T-cell (primary cell): ENCODE measurements around the gene PLCB1. TPM values are rescaled to one million over a fixed set of nuclear protein-coding genes. Genes with fewer than 3 reads are reported as not detected.
A peak's percentile ranks its signal among the peaks of the same experiment; 100 is the strongest.

ENCODE experiments used
- ATAC-seq, 4 experiments: fragments of 200-7000 bp in 3 of 4; fragments of 150-1000 bp in 1 of 4; cut with Tn5 transposase; replicated peaks in 1 of 4; 1 replicate in 3 of 4; 2 replicates in 1 of 4; pipeline ENCODE4 v1.10.0; 2021; ENCODE audit warnings: moderate library complexity in 3 of 4, mild to moderate bottlenecking in 2 of 4, moderate number of reproducible peaks in 1 of 4
- CTCF ChIA-PET, 2 donors: fragments of 300-600 bp; sonication (Branson Sonifier 250); formaldehyde crosslinking; loops; one replicate each; lab custom pipeline; 2022; ENCODE audit warnings: antibody characterized with exemption in 2 of 2; lab: Charles Lee
- POLR2A ChIA-PET, 2 donors: fragments of 300-600 bp; sonication (Branson Sonifier 250); formaldehyde crosslinking; loops; one replicate each; lab custom pipeline; 2022; ENCODE audit warnings: antibody characterized with exemption in 2 of 2; lab: Charles Lee
- DNase-seq, 35 experiments: peaks; one replicate each; pipeline versions ENCODE4 v3.0.0 to v3.0.0-alpha.2; 2013 to 2023
- H3K27ac ChIP-seq: one replicate; pipeline ENCODE4 v1.5.1; 2013; ENCODE audit warnings: low read length
- H3K27me3 ChIP-seq, 2 experiments: replicated peaks in 1 of 2; 1 replicate in 1 of 2; 2 replicates in 1 of 2; pipeline versions ENCODE4 v1.6.1 to v1.7.0; 2013; ENCODE audit warnings: low read length in 1 of 2, mixed read lengths in 1 of 2; ENCODE audit not compliant: control insufficient read depth in 2 of 2, insufficient read depth in 2 of 2; ENCODE audit errors: extremely low read depth in 1 of 2
- H3K36me3 ChIP-seq, 2 donors: 1 replicate in 1 of 2; 2 replicates in 1 of 2; pipeline versions ENCODE4 v1.6.1 to v1.7.0; 2013; ENCODE audit warnings: low read length in 1 of 2; ENCODE audit not compliant: control insufficient read depth in 2 of 2, insufficient read depth in 1 of 2; ENCODE audit errors: extremely low read depth in 1 of 2
- H3K4me1 ChIP-seq, 2 experiments: 1 replicate in 1 of 2; 2 replicates in 1 of 2; pipeline versions ENCODE4 v1.6.1 to v1.7.0; 2013; ENCODE audit warnings: low read length in 2 of 2, mixed read lengths in 1 of 2; ENCODE audit not compliant: insufficient read depth in 2 of 2, control insufficient read depth in 1 of 2; ENCODE audit errors: extremely low read depth in 1 of 2
- H3K4me3 ChIP-seq, 2 donors: 1 replicate in 1 of 2; 2 replicates in 1 of 2; pipeline versions ENCODE4 v1.5.1 to v1.7.0; 2013; ENCODE audit warnings: mild to moderate bottlenecking in 2 of 2, low read length in 1 of 2, moderate library complexity in 1 of 2; ENCODE audit not compliant: control insufficient read depth in 1 of 2; ENCODE audit errors: extremely low read depth in 1 of 2
- H3K9me3 ChIP-seq: 2 replicates; pipeline ENCODE4 v1.7.0; 2013
- H3K27ac Mint-ChIP-seq, 2 donors: one replicate each; pipeline ENCODE4 v1.8.0; 2020 to 2021; ENCODE audit warnings: mild to moderate bottlenecking in 2 of 2, mixed read lengths in 2 of 2
- H3K27me3 Mint-ChIP-seq, 2 donors: one replicate each; pipeline ENCODE4 v1.8.0; 2021 to 2022; ENCODE audit warnings: mixed read lengths in 2 of 2
- H3K36me3 Mint-ChIP-seq: one replicate; pipeline ENCODE4 v1.8.0; 2021; ENCODE audit warnings: mixed read lengths
- H3K4me1 Mint-ChIP-seq, 3 donors: one replicate each; pipeline ENCODE4 v1.8.0; 2020 to 2022; ENCODE audit warnings: mixed read lengths in 3 of 3, mild to moderate bottlenecking in 1 of 3
- H3K4me3 Mint-ChIP-seq, 3 donors: one replicate each; pipeline ENCODE4 v1.8.0; 2020 to 2022; ENCODE audit warnings: mild to moderate bottlenecking in 3 of 3, mixed read lengths in 3 of 3, moderate library complexity in 3 of 3
- H3K9me3 Mint-ChIP-seq, 3 donors: one replicate each; pipeline ENCODE4 v1.8.0; 2020 to 2022; ENCODE audit warnings: mixed read lengths in 3 of 3
- WGBS: methylation state at CpG from one replicate; pipeline ENCODE4 v1.1.5; 2013; ENCODE audit warnings: missing lambda C conversion rate; ENCODE audit not compliant: insufficient coverage; 5-methylcytosine and 5-hydroxymethylcytosine counted together
- total RNA-seq, 35 experiments: library from RNA in 6 of 35; stranded (reverse) in 6 of 35; fragments of 120-200 nt in 1 of 35; gene quantifications; one replicate each; pipeline versions ENCODE4 v1.2.1 to v1.2.4 and lab custom pipeline; 2013 to 2026

PLCB1 gene
- total RNA-seq, 5 donors from 2014 or later (not counting 1 experiment from before 2014, with no cell fraction given): 3.3 to 15.1 (median 7.4) TPM

DNA sequence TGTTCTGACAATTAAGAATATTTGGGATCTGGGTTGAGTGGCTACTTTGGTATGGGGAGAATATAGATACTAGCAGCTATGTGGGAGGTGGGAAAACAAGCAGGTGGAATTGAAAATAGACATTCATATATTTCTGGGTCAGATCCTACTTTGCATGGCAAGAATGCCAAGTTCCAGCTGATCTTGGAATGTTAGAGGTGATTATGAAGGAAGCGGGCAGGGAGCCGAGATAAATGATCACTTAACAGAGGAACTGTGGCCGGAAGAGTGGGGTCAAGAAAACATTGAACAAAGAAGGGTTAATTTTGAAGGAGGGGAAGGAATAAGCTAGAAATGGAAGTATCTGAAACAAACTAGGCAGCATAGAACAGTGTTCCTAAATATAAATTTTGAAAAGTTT, 15.4 kb downstream of the PLCB1 start:
- no peak overlapping the region for H3K27ac ChIP-seq
- no peaks in the 10 kb centered on the region for H3K36me3 Mint-ChIP-seq
- H3K4me3 Mint-ChIP-seq: no peak overlapping the region
- H3K4me1 Mint-ChIP-seq: peaks cover 30 to 51% (median 31%) of the 10 kb centered on the region in 3 donors
- DNase-seq (no peak), ATAC-seq (no peak)
- H3K9me3 ChIP-seq: no peaks in the 10 kb centered on the region
- H3K27ac Mint-ChIP-seq: no peak overlapping the region
- no peaks in the 10 kb centered on the region for H3K27me3 Mint-ChIP-seq
- CTCF ChIA-PET: interaction anchor here (0.6 to 1.6 kb wide), 4 partner anchors 13 to 574 kb away, joined by 3 to 6 read pairs (median 4); no protein-coding TSS in a partner anchor
- POLR2A ChIA-PET: interaction anchor here in 1 of 2 donors (0.7 kb wide), 1 partner anchor 573 kb away, joined by 7 read pairs; no protein-coding TSS in a partner anchor
- no peaks in the 10 kb centered on the region for H3K9me3 Mint-ChIP-seq
- H3K4me3 ChIP-seq: no peak overlapping the region
- WGBS: 100% methylated on average over 3 of the region's 3 CpGs
- no peaks in the 10 kb centered on the region for H3K36me3 ChIP-seq
- H3K4me1 ChIP-seq: peaks cover 19 to 21% of the 10 kb centered on the region in 2 experiments
- H3K27me3 ChIP-seq: no peaks in the 10 kb centered on the region

DNA sequence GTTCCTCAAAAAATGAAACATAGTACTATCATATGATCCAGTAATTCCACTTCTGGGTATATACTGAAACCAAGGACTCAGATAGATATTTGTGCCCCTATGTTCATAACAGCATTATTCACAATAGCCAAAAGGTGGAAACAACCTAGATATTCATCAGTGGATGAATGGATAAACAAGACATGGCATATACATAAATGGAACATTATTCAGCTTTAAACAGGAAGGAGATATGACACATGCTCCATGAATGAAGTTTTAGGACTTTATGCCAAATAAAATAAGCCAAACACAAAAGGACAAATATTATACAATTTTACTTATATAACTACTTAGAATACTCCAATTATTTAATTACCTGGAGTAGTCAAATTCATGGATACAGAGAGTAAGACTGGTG, 16.4 kb downstream of the PLCB1 start:
- no peaks in the 10 kb centered on the region for H3K36me3 Mint-ChIP-seq
- Histone ChIP-seq H3K4me3 (no peak overlapping the region), H3K4me1 (peaks cover 24 to 26% of the 10 kb centered on the region in 2 experiments), H3K27ac (no peak overlapping the region), H3K9me3 (no peaks in the 10 kb centered on the region), H3K36me3 (no peaks in the 10 kb centered on the region), H3K27me3 (no peaks in the 10 kb centered on the region)
- no peak overlapping the region for H3K27ac Mint-ChIP-seq
- H3K27me3 Mint-ChIP-seq: no peaks in the 10 kb centered on the region
- no peaks in the 10 kb centered on the region for H3K9me3 Mint-ChIP-seq
- ATAC-seq (no peak), DNase-seq (no peak)
- CTCF ChIA-PET: no interaction called here
- H3K4me3 Mint-ChIP-seq: no peak overlapping the region
- POLR2A ChIA-PET: interaction anchor here in 1 of 2 donors (0.5 kb wide), 1 partner anchor 145 kb away, joined by 4 read pairs; no protein-coding TSS in a partner anchor
- H3K4me1 Mint-ChIP-seq: peaks cover 40 to 52% (median 42%) of the 10 kb centered on the region in 3 donors

DNA sequence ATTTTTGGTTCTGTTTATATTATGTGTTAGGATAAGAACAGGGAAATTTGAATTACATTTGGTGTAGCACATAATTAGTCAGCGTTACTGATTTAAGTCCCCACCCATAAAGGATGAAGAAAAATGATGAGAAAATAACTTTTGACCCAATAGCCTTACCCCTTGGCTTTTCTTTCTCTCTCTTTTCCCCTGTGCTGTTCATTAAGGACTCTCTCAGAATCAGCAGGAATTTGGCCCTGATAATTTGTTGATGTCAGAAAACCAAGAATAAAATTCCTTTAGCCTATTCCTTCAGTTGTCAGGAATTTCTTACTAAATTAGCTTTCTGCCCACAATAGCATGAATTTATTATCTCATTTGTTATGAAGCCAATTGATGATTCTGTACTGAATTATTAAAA, 18.5 kb downstream of the PLCB1 start:
- peak overlapping the region; percentile 12 to 51 for H3K27ac Mint-ChIP-seq
- ChIA-PET POLR2A (no interaction called here), CTCF (interaction anchor here in 1 of 2 donors (1.0 kb wide), 1 partner anchor 13 kb away, joined by 3 read pairs; no protein-coding TSS in a partner anchor)
- DNase-seq (no peak), ATAC-seq (no peak)
- Histone ChIP-seq H3K4me1 (peaks cover 12 to 37% of the 10 kb centered on the region in 2 experiments), H3K27me3 (no peaks in the 10 kb centered on the region), H3K9me3 (no peaks in the 10 kb centered on the region), H3K27ac (peak overlapping the region; percentile 30), H3K36me3 (no peaks in the 10 kb centered on the region), H3K4me3 (no peak overlapping the region)
- no CpG with 5 or more reads among the region's 1 CpG for WGBS
- H3K4me3 Mint-ChIP-seq: no peak overlapping the region
- no peaks in the 10 kb centered on the region for H3K27me3 Mint-ChIP-seq
- no peaks in the 10 kb centered on the region for H3K9me3 Mint-ChIP-seq
- H3K36me3 Mint-ChIP-seq: no peaks in the 10 kb centered on the region
- H3K4me1 Mint-ChIP-seq: peaks cover 45 to 53% (median 45%) of the 10 kb centered on the region in 3 donors

DNA sequence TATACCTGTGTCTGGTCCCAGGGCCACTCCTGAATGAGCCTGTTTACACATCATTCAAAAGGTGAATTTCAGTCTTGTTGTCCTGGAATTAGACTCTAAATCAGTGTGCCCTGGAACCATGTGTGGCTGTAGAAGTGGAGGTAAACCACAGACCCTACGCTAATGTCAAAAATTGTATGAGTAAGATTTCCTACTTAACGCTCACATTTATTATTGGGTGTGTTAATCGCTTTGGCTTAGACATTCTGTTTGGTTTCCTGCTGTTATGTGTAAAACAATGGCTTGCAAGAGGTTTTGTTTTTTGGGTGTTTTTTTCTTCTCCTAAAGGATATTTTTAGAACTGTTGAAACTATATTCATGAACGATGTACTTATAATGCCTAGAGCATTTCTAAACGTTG, 19.3 kb downstream of the PLCB1 start:
- no peaks in the 10 kb centered on the region for H3K27me3 Mint-ChIP-seq
- H3K27me3 ChIP-seq: no peaks in the 10 kb centered on the region
- H3K27ac ChIP-seq: peak overlapping the region; percentile 30
- no peaks in the 10 kb centered on the region for H3K36me3 ChIP-seq
- no peaks in the 10 kb centered on the region for H3K36me3 Mint-ChIP-seq
- peaks cover 15 to 44% of the 10 kb centered on the region in 2 experiments for H3K4me1 ChIP-seq
- no peaks in the 10 kb centered on the region for H3K9me3 Mint-ChIP-seq
- H3K4me3 Mint-ChIP-seq: peak overlapping the region in 1 of 3 donors; percentile 11
- no peak overlapping the region for H3K4me3 ChIP-seq
- H3K4me1 Mint-ChIP-seq: peaks cover 51 to 57% (median 53%) of the 10 kb centered on the region in 3 donors
- no CpG with 5 or more reads among the region's 5 CpGs for WGBS
- ChIA-PET CTCF (interaction anchor here in 1 of 2 donors (1.0 kb wide), 1 partner anchor 14 kb away, joined by 3 read pairs; no protein-coding TSS in a partner anchor), POLR2A (interaction anchor here in 1 of 2 donors (0.6 kb wide), 1 partner anchor 1862 kb away, joined by 3 read pairs; no protein-coding TSS in a partner anchor)
- H3K27ac Mint-ChIP-seq: peak overlapping the region; percentile 76 to 77
- no peaks in the 10 kb centered on the region for H3K9me3 ChIP-seq
- DNase-seq (peak in 1 of 35 experiments; percentile 20), ATAC-seq (no peak)

DNA sequence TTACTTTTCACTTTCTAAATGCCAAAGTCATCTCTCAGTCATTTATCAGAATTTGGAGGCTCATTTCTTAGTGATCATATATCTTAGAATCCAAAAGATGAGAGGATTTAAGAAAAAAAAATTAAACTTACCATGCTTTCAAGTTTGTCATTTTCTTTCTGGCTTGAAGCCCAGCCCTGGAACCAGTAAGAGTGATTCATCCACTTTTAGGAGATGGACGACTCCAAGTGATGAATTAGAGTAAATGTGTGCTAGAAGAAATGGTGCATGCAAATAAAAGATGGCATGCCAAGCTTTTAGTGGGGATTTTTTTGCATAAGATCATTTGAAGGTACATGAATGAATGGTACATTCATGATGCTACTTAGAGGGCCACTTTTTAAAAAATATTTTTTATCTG, 20.1 kb downstream of the PLCB1 start:
- no peaks in the 10 kb centered on the region for H3K9me3 ChIP-seq
- H3K36me3 ChIP-seq: no peaks in the 10 kb centered on the region
- H3K36me3 Mint-ChIP-seq: no peaks in the 10 kb centered on the region
- no peaks in the 10 kb centered on the region for H3K27me3 Mint-ChIP-seq
- peaks cover 59 to 65% (median 61%) of the 10 kb centered on the region in 3 donors for H3K4me1 Mint-ChIP-seq
- H3K9me3 Mint-ChIP-seq: no peaks in the 10 kb centered on the region
- WGBS: 100% methylated on average over 1 of the region's 1 CpG
- ATAC-seq (no peak), DNase-seq (no peak)
- peaks cover 15 to 48% of the 10 kb centered on the region in 2 experiments for H3K4me1 ChIP-seq
- H3K4me3 Mint-ChIP-seq: no peak overlapping the region
- ChIA-PET POLR2A (no interaction called here), CTCF (interaction anchor here in 1 of 2 donors (0.7 kb wide), 1 partner anchor 110 kb away, joined by 3 read pairs; no protein-coding TSS in a partner anchor)
- H3K4me3 ChIP-seq: no peak overlapping the region
- H3K27ac Mint-ChIP-seq: no peak overlapping the region
- no peak overlapping the region for H3K27ac ChIP-seq
- no peaks in the 10 kb centered on the region for H3K27me3 ChIP-seq

DNA sequence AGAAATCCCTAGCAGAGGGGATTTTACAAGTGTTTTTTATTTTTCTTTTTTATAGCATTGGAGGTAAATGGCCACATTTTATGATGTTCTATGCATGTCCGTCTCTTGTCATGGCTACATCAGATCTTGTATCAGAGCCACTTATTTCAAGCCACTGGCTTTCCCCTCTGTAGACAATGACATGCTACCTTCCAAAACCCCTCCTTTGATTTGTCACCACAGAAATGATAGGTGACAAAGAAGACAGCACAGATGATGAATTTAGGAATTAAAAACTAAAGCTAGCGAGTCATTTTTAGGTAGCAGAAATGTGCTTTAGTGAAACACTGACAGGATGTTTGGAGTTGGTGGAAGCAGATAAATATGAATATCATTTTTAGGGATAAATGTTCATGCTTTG, 20.8 kb downstream of the PLCB1 start:
- ChIA-PET CTCF (interaction anchor here in 1 of 2 donors (0.7 kb wide), 1 partner anchor 110 kb away, joined by 3 read pairs; no protein-coding TSS in a partner anchor), POLR2A (no interaction called here)
- no peak overlapping the region for H3K4me3 ChIP-seq
- H3K4me1 ChIP-seq: peaks cover 15 to 49% of the 10 kb centered on the region in 2 experiments
- H3K27me3 Mint-ChIP-seq: peaks cover 0 to under 1% of the 10 kb centered on the region in 2 donors
- peak overlapping the region in 1 of 3 donors; percentile 40 for H3K4me3 Mint-ChIP-seq
- DNase-seq (no peak), ATAC-seq (no peak)
- H3K36me3 Mint-ChIP-seq: no peaks in the 10 kb centered on the region
- H3K4me1 Mint-ChIP-seq: peaks cover 62 to 64% (median 63%) of the 10 kb centered on the region in 3 donors
- H3K36me3 ChIP-seq: no peaks in the 10 kb centered on the region
- peak overlapping the region; percentile 16 to 30 for H3K27ac Mint-ChIP-seq
- H3K27ac ChIP-seq: no peak overlapping the region
- H3K27me3 ChIP-seq: no peaks in the 10 kb centered on the region
- H3K9me3 ChIP-seq: no peaks in the 10 kb centered on the region
- 100% methylated on average over 1 of the region's 2 CpGs for WGBS
- no peaks in the 10 kb centered on the region for H3K9me3 Mint-ChIP-seq
